ENCODE data around the gene TMCO2.
A peak's percentile ranks its signal among the peaks of the same experiment; 100 is the strongest.

Gene TMCO2

GRCh38 chr1:40241362-40241761, 6.4 kb upstream of the TMCO2 start:
- Histone ChIP-seq H2BK12ac (ENCODE audit: low read length in 2 of 2) (peak overlapping the region in 1 of 2 experiments; percentile 61), H2AK5ac (ENCODE audit: low read length, severe bottlenecking) (peak overlapping the region; percentile 9), H3K27me3 (ENCODE audit: control insufficient read depth in 1 of 2, insufficient read depth in 1 of 2, low read length in 2 of 2) (no peaks in the 10 kb centered on the region), H4K8ac (ENCODE audit: low read length) (no peak overlapping the region), H3K18ac (ENCODE audit: low read depth in 1 of 2, low read length in 2 of 2) (peak overlapping the region in 1 of 2 experiments; percentile 23), H3K27ac (ENCODE audit: low read length, poor library complexity, severe bottlenecking) (peak overlapping the region; percentile 91), H3K14ac (ENCODE audit: low read length in 2 of 2) (no peak overlapping the region), H2AFZ (ENCODE audit: low read depth, low read length) (no peak overlapping the region), H3K4me3 (ENCODE audit: insufficient read depth in 1 of 2, low read depth in 1 of 2, low read length in 2 of 2) (peak overlapping the region in 1 of 2 experiments; percentile 16), H2BK5ac (ENCODE audit: low read depth, low read length, poor library complexity, severe bottlenecking) (no peak overlapping the region), H3K9ac (ENCODE audit: low read length) (peak overlapping the region; percentile 9), H3K9me3 (ENCODE audit: control insufficient read depth, low read length) (no peaks in the 10 kb centered on the region), H3K79me1 (replicated peaks; ENCODE audit: low read length, poor library complexity, severe bottlenecking) (peaks cover 5% of the 10 kb centered on the region), H3K23ac (ENCODE audit: low read length in 2 of 2) (no peak overlapping the region), H3K4ac (ENCODE audit: low read depth in 1 of 2, low read length in 2 of 2) (no peak overlapping the region), H3K4me1 (ENCODE audit: control insufficient read depth, insufficient read depth, low read depth, low read length) (peaks cover 2% of the 10 kb centered on the region), H2BK15ac (ENCODE audit: low read depth, poor library complexity, severe bottlenecking) (no peak overlapping the region), H2BK120ac (ENCODE audit: low read depth, low read length) (no peak overlapping the region), H4K91ac (ENCODE audit: low read length) (no peak overlapping the region), H3K4me2 (ENCODE audit: low read length, poor library complexity, severe bottlenecking) (no peak overlapping the region), H3K36me3 (ENCODE audit: control insufficient read depth in 1 of 2, insufficient read depth in 2 of 2, low read depth in 1 of 2, low read length in 2 of 2) (peaks cover 3 to 36% of the 10 kb centered on the region in 2 experiments)
- WGBS = 77% methylated on average over 1 of the region's 1 CpG
- no peak for DNase-seq

GRCh38 chr1:40243351-40243750, 4.4 kb upstream of the TMCO2 start:
- Histone ChIP-seq H3K14ac (ENCODE audit: low read length in 2 of 2) (no peak overlapping the region), H3K4me3 (ENCODE audit: insufficient read depth in 1 of 2, low read depth in 1 of 2, low read length in 2 of 2) (no peak overlapping the region), H2BK12ac (ENCODE audit: low read length in 2 of 2) (no peak overlapping the region), H4K91ac (ENCODE audit: low read length) (no peak overlapping the region), H3K27me3 (ENCODE audit: control insufficient read depth in 1 of 2, insufficient read depth in 1 of 2, low read length in 2 of 2) (no peaks in the 10 kb centered on the region), H3K27ac (ENCODE audit: low read length, poor library complexity, severe bottlenecking) (no peak overlapping the region), H3K23ac (ENCODE audit: low read length in 2 of 2) (no peak overlapping the region), H3K9ac (ENCODE audit: low read length) (no peak overlapping the region), H3K36me3 (ENCODE audit: control insufficient read depth in 1 of 2, insufficient read depth in 2 of 2, low read depth in 1 of 2, low read length in 2 of 2) (peaks cover 3 to 17% of the 10 kb centered on the region in 2 experiments), H3K4me2 (ENCODE audit: low read length, poor library complexity, severe bottlenecking) (no peak overlapping the region), H2AFZ (ENCODE audit: low read depth, low read length) (no peak overlapping the region), H4K8ac (ENCODE audit: low read length) (no peak overlapping the region), H3K79me1 (replicated peaks; ENCODE audit: low read length, poor library complexity, severe bottlenecking) (peaks cover 3% of the 10 kb centered on the region), H2BK15ac (ENCODE audit: low read depth, poor library complexity, severe bottlenecking) (no peak overlapping the region), H3K18ac (ENCODE audit: low read depth in 1 of 2, low read length in 2 of 2) (no peak overlapping the region), H2BK120ac (ENCODE audit: low read depth, low read length) (no peak overlapping the region), H3K4me1 (ENCODE audit: control insufficient read depth, insufficient read depth, low read depth, low read length) (peaks cover 2% of the 10 kb centered on the region), H3K9me3 (ENCODE audit: control insufficient read depth, low read length) (no peaks in the 10 kb centered on the region), H3K4ac (ENCODE audit: low read depth in 1 of 2, low read length in 2 of 2) (no peak overlapping the region), H2BK5ac (ENCODE audit: low read depth, low read length, poor library complexity, severe bottlenecking) (no peak overlapping the region), H2AK5ac (ENCODE audit: low read length, severe bottlenecking) (no peak overlapping the region)
- no CpG with 5 or more reads among the region's 2 CpGs for WGBS
- DNase-seq = no peak

DNA sequence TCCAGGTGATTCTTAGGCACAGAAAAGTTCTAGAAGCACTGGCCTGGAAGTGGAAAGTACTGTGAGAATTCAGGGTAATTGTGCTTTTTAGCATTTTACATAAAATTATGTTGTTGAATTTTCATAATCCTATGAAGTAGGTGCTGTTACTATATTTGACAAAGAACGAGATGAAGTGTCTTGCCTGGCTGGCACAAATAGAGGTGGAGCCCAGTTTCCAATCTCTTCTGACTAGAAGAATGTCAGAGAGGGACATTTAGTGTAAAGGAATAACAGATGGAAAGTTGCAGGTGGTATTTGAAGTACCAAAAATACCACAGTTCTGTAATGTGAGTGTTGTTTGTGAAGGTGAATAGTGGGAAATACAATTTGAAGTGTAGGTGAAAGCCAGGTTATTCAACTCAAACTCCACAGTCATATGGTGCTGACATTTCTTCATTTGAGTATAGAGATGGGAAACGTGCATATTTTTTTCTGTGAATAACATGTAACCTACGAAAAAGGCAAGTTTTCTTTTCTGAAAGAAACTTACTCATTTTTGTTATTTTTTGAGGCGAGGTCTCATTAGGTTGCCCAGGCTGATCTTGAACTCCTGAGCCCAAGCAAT, 3.5 kb upstream of the TMCO2 start:
- H3K9me3 ChIP-seq (ENCODE audit: control insufficient read depth, low read length) = no peaks in the 10 kb centered on the region
- H3K27ac ChIP-seq (ENCODE audit: low read length, poor library complexity, severe bottlenecking) = no peak overlapping the region
- no peak overlapping the region for H3K4ac ChIP-seq (ENCODE audit: low read depth in 1 of 2, low read length in 2 of 2)
- no peak overlapping the region for H2BK5ac ChIP-seq (ENCODE audit: low read depth, low read length, poor library complexity, severe bottlenecking)
- H2AK5ac ChIP-seq (ENCODE audit: low read length, severe bottlenecking) = no peak overlapping the region
- no peak overlapping the region for H4K8ac ChIP-seq (ENCODE audit: low read length)
- no peak overlapping the region for H3K4me2 ChIP-seq (ENCODE audit: low read length, poor library complexity, severe bottlenecking)
- no peak overlapping the region for H4K91ac ChIP-seq (ENCODE audit: low read length)
- H2AFZ ChIP-seq (ENCODE audit: low read depth, low read length) = no peak overlapping the region
- H3K4me3 ChIP-seq (ENCODE audit: insufficient read depth in 1 of 2, low read depth in 1 of 2, low read length in 2 of 2) = no peak overlapping the region
- peaks cover under 1 to 8% of the 10 kb centered on the region in 2 experiments for H3K36me3 ChIP-seq (ENCODE audit: control insufficient read depth in 1 of 2, insufficient read depth in 2 of 2, low read depth in 1 of 2, low read length in 2 of 2)
- no peak overlapping the region for H3K18ac ChIP-seq (ENCODE audit: low read depth in 1 of 2, low read length in 2 of 2)
- WGBS = 88% methylated on average over 3 of the region's 4 CpGs
- H2BK120ac ChIP-seq (ENCODE audit: low read depth, low read length) = no peak overlapping the region
- DNase-seq = no peak
- no peak overlapping the region for H2BK15ac ChIP-seq (ENCODE audit: low read depth, poor library complexity, severe bottlenecking)
- no peaks in the 10 kb centered on the region for H3K27me3 ChIP-seq (ENCODE audit: control insufficient read depth in 1 of 2, insufficient read depth in 1 of 2, low read length in 2 of 2)
- no peaks in the 10 kb centered on the region for H3K79me1 ChIP-seq (replicated peaks; ENCODE audit: low read length, poor library complexity, severe bottlenecking)
- no peak overlapping the region for H3K14ac ChIP-seq (ENCODE audit: low read length in 2 of 2)
- H3K23ac ChIP-seq (ENCODE audit: low read length in 2 of 2) = no peak overlapping the region
- H3K9ac ChIP-seq (ENCODE audit: low read length) = no peak overlapping the region
- H2BK12ac ChIP-seq (ENCODE audit: low read length in 2 of 2) = no peak overlapping the region
- peaks cover 2% of the 10 kb centered on the region for H3K4me1 ChIP-seq (ENCODE audit: control insufficient read depth, insufficient read depth, low read depth, low read length)

DNA sequence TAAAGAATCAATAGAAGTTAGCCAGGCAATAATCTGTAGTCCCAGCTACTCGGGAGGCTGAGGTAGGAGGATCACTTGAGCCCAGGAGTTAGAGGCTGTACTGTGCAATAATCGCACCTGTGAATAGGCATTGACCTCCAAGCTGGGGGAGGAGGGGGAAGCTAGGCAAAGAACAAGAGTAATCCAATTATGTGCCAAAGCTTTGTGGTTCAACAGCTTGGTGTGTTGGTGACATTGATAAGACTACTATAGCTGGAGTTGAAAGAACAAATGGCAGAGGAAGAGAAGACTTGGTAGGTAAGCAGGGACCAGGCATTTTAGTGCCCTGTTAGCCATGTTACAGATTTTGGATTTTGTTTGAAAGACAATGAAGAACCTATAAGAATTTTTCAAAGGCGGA, 2.1 kb upstream of the TMCO2 start:
- Histone ChIP-seq H3K27ac (ENCODE audit: low read length, poor library complexity, severe bottlenecking) (no peak overlapping the region), H3K23ac (ENCODE audit: low read length in 2 of 2) (no peak overlapping the region), H4K8ac (ENCODE audit: low read length) (no peak overlapping the region), H3K4me3 (ENCODE audit: insufficient read depth in 1 of 2, low read depth in 1 of 2, low read length in 2 of 2) (no peak overlapping the region), H2BK12ac (ENCODE audit: low read length in 2 of 2) (no peak overlapping the region), H2BK15ac (ENCODE audit: low read depth, poor library complexity, severe bottlenecking) (no peak overlapping the region), H3K18ac (ENCODE audit: low read depth in 1 of 2, low read length in 2 of 2) (no peak overlapping the region), H4K91ac (ENCODE audit: low read length) (no peak overlapping the region), H2BK5ac (ENCODE audit: low read depth, low read length, poor library complexity, severe bottlenecking) (no peak overlapping the region), H2BK120ac (ENCODE audit: low read depth, low read length) (no peak overlapping the region), H3K9ac (ENCODE audit: low read length) (no peak overlapping the region), H3K14ac (ENCODE audit: low read length in 2 of 2) (no peak overlapping the region), H3K79me1 (replicated peaks; ENCODE audit: low read length, poor library complexity, severe bottlenecking) (no peaks in the 10 kb centered on the region), H2AFZ (ENCODE audit: low read depth, low read length) (no peak overlapping the region), H3K9me3 (ENCODE audit: control insufficient read depth, low read length) (no peaks in the 10 kb centered on the region), H3K27me3 (ENCODE audit: control insufficient read depth in 1 of 2, insufficient read depth in 1 of 2, low read length in 2 of 2) (no peaks in the 10 kb centered on the region), H3K4ac (ENCODE audit: low read depth in 1 of 2, low read length in 2 of 2) (no peak overlapping the region), H2AK5ac (ENCODE audit: low read length, severe bottlenecking) (no peak overlapping the region), H3K4me2 (ENCODE audit: low read length, poor library complexity, severe bottlenecking) (no peak overlapping the region), H3K4me1 (ENCODE audit: control insufficient read depth, insufficient read depth, low read depth, low read length) (peaks cover 2% of the 10 kb centered on the region), H3K36me3 (ENCODE audit: control insufficient read depth in 1 of 2, insufficient read depth in 2 of 2, low read depth in 1 of 2, low read length in 2 of 2) (no peaks in the 10 kb centered on the region)
- DNase-seq = no peak
- 98% methylated on average over 3 of the region's 3 CpGs for WGBS

Data from mesenchymal stem cell (in vitro differentiated cells and primary cell).